Forelimb muscle (tissue), 1 donor: ENCODE results near the gene ACOX3. TPM values are rescaled to one million over a fixed set of nuclear protein-coding genes. Genes with fewer than 3 reads are reported as not detected.
"Not testable (repeated sequence)": the region's sequence is repeated elsewhere in the genome, so short reads cannot be mapped to it uniquely, and the experiment has no call there.

Source experiments
- DNase-seq: peaks from one replicate; pipeline ENCODE4 v3.0.0-alpha.2; 2013; ENCODE audit warnings: low read depth
- polyA plus RNA-seq: library from polyadenylated mRNA; unstranded; fragments of 120-200 nt; gene quantifications from one replicate; pipeline ENCODE4 v1.2.1, GENCODE V29; 2013; ENCODE audit not compliant: insufficient read length

The ACOX3 gene
- polyA plus RNA-seq, result 11.7 TPM

DNA sequence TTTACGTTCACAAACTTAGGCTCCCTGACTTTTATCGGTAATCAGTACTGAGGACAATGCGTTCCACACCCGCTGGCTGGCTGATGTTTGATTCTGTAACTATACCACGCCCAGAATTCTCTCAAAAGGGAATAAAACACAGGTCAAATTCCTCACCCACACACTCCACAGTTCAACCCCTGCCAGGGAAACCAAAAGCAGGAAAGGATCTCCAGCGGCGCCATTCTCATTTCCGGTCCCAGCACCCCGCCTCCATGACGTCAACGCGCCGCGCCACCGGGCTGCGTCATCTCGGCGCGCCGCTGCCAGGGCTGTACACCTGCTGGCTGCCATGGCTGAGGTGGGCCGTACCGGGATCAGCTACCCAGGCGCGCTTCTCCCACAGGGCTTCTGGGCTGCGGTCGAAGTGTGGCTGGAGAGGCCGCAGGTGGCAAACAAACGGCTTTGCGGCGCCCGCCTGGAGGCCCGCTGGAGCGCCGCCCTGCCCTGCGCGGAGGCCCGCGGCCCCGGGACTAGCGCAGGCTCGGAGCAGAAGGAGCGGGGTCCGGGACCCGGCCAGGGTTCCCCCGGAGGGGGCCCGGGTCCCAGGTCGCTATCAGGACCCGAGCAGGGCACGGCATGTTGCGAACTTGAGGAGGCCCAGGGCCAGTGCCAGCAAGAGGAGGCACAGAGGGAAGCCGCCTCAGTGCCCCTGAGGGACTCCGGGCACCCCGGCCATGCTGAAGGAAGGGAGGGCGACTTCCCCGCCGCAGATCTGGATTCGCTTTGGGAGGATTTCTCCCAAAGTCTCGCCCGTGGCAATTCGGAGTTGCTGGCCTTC is at the start of gene ACOX3, which contains the start of gene TRMT44:
Gene ACOX3 (minus strand): TSS at position 232 of the 820 bp plus-strand sequence. CDS start 24,202 bp downstream, outside the sequence.
Gene TRMT44 (plus strand): TSS at position 286 of the 820 bp plus-strand sequence. CDS start 46 bp downstream, at position 332.
- DNase-seq, result peak; percentile 54

GRCh38 chr4:8488791-8489369 is 48.4 kb upstream of the ACOX3 start:
- no peak for DNase-seq

GRCh38 chr4:8486643-8487042 is 46.1 kb upstream of the ACOX3 start:
- DNase-seq, result not testable (repeated sequence)

- no peak for DNase-seq
Observed at GRCh38 chr4:8480221-8480620, 39.7 kb upstream of the ACOX3 start.

DNA sequence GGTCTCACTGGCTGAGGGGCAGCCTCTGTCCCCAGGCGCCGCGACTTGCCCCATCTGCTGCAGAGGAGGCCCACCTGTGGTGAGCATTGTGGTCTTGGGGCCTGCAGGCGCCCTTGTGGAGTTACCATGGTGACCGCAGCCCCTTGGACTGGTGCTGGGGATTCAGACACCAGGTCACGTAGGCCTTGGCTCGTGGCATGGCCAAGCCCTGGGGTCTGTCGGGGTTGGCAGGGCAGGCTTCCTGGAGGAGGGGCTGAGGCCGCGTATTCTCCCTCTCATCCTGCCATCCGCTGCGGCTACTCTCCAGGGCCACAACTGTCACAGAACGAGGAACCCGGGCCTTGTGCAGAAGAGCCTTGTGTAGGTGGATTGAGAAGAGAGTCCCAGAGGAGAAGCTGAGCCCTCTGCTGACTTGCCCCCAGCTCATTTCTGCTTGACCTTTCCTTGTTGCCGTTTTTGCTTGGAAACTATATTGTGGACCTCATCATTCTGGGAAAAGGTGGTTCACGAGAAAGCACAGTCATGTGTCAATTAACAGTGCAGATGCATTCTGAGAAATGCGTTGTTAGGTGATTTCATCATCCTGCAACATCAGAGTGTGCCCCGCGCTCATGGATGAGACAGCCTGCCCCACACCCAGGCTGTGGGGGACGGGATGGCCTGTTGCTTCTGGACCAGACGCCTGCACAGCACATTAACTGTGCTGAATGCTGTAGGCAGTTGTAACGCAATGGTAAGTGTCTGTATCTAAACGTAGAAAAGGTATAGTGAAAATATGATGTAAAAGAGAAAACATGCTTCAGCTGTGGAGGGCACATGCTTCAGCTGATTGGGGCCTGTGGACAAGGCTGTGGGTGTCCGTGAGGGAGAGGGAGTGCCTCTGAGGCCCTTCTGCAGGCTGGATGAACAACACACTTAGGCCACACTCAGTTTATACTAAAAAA is 38.5 kb upstream of the ACOX3 start:
- DNase-seq, result no peak

- no peak for DNase-seq
Observed at GRCh38 chr4:8478371-8478770, 37.8 kb upstream of the ACOX3 start.

- no peak for DNase-seq
Observed at GRCh38 chr4:8477676-8478075, 37.2 kb upstream of the ACOX3 start.

GRCh38 chr4:8477095-8477635 is 36.6 kb upstream of the ACOX3 start:
- no peak for DNase-seq

- no peak for DNase-seq
Observed at GRCh38 chr4:8475751-8476575, 35.4 kb upstream of the ACOX3 start.

- DNase-seq, result no peak
Observed at GRCh38 chr4:8474856-8475255, 34.3 kb upstream of the ACOX3 start.

- no peak for DNase-seq
Observed at GRCh38 chr4:8473920-8474590, 33.5 kb upstream of the ACOX3 start.

- DNase-seq, result no peak
Observed at GRCh38 chr4:8473198-8473919, 32.8 kb upstream of the ACOX3 start.

GRCh38 chr4:8472689-8473197 is 32.2 kb upstream of the ACOX3 start:
- DNase-seq, result peak; percentile 29

DNA sequence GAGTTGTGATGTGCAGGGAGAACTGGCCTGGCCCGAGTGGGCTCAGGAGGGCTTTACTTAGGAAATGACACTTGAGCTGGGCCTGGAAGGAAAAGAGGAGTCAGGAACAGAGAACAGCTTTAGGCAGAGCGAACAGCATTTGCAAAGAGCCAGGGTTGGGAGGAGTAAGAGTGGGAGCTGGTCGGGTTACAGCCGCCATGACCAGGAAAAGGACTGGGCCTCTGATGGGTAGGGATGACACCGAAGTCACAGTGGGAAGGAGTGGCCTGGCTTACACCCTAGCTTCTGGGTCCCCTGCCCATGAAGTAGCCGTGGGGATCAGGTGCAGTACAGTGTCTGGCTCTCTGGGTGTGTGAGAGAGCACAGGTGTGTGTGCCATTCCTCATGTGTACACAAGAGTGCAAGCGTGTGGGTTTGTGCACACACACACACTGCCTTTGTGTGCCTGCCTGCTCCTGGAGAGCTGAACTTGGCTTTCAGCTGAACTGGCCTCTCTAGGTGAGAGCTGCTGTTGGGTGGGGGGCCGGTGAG is 31.7 kb upstream of the ACOX3 start:
- DNase-seq, result no peak

GRCh38 chr4:8471211-8471875 is 30.8 kb upstream of the ACOX3 start:
- no peak for DNase-seq

DNA sequence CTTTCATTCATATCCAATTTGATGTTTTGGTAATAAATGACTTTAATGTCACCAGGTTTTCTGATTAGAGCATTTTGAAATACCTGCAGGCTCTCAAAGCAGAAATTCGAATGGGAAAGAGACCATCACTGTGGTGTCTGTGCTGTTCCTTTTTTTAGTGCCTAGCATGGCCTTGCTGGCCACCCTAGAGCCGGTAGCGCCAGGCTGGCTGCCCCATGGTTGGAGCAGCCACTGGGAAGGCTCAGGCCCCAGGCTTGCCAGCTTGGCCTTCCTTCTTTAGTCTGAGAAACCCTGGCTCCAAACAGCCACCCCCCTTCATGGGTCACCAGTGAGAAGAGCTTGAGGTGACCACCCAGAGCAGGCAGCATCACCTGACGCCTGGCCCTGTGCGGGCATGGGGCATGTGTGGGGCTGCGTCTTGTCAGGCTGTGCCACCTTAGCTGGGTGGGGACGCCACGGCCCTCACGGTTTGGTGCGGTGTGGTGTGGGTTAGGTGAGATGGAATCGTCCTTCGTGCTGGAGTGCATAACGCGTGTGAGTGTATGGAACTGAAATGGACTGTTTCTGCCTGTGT is 30.0 kb upstream of the ACOX3 start:
- DNase-seq, result no peak

DNA sequence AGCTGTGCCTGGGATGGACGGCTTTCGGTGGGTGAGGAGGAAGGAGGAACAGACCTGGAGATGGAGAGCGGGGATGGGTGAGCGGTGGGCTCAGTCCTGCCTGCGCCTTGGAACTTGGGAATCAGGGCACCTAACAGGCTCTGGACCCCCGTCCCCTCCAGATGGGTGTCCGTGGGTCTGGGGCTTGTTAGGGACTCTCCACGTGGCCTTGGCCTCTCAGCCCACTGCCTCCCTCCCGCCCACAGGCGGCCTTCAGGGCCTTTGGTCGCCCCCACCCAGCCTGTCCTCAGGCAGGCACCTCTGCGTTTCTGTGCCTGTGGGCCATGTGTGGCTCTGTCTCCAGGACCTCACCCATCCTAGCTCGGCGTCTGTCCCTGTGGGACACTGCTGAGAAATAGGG is 29.0 kb upstream of the ACOX3 start:
- no peak for DNase-seq
